ENCODE measurements around the gene HMCN1.
A peak's percentile ranks its signal among the peaks of the same experiment; 100 is the strongest.
"Not testable (repeated sequence)": the region's sequence is repeated elsewhere in the genome, so short reads cannot be mapped to it uniquely, and the experiment has no call there.

HMCN1 gene

DNA sequence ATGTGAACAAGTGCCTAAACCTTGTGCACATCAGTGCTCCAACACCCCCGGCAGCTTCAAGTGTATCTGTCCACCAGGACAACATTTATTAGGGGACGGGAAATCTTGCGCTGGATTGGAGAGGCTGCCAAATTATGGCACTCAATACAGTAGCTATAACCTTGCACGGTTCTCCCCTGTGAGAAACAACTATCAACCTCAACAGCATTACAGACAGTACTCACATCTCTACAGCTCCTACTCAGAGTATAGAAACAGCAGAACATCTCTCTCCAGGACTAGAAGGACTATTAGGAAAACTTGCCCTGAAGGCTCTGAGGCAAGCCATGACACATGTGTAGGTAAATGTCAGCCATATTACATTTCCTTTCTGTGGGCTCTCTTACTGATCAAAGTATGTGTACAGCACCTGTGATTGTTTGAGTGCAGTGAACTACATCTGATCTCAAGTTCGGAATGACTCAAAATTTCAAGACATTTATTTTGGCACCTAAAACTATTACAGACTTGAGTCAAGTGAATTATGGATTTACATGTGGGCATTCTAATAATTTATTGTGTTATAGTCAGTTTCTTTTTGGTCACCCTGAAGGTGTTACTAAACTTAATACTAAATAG lies 444.3 kb downstream of the HMCN1 start:
- no peak for DNase-seq (ENCODE audit: low read depth)
- no peak for TF ChIP-seq CTCF (conservative IDR thresholded peaks at IDR 0.05; ENCODE audit: low read length)
- H3K4me3 ChIP-seq (ENCODE audit: low read length): no peak overlapping the region; the same call in 1 of the 2 replicates

DNA sequence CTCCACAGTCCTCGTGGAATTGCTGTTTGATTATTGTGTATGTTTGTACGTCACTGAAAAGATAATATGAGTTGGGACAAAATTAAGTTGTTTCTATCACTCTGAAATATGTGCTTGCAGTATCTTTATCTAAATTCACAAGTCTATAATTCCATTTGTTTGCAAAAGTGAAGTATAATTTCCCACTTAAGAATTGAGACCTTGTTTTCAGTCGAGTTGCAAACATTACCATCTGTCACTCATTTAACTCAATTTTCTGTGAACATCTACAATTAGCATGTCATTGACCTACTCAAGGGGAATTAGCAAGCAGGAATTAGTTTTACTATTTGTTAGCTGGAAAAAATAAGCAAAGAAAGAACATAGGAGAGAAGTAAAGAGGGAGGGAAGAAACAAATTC lies 445.0 kb downstream of the HMCN1 start:
- TF ChIP-seq CTCF (conservative IDR thresholded peaks at IDR 0.05; ENCODE audit: low read length): no peak
- DNase-seq (ENCODE audit: low read depth): no peak
- H3K4me3 ChIP-seq (ENCODE audit: low read length): peak overlapping the region; percentile 3; the same call in 1 of the 2 replicates

DNA sequence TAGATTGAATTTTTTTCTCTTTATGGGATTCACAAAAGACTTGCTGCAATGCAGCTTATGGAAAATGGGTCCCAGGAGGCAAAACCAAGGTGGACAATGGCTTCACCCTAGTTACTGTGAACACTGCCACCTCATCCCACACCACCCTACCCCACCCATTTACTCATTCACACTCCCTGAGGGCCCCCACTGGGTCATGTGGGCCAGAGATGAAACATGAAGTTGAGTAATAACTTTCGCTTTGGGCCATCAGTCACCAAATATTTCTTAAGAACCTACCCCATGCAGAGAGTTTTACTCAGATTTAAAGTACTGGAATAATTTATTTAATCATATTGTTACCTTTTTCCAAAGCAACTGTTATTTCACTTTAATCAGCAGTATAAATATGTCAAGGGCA lies 449.0 kb downstream of the HMCN1 start:
- no peak for TF ChIP-seq CTCF (conservative IDR thresholded peaks at IDR 0.05; ENCODE audit: low read length)
- DNase-seq (ENCODE audit: low read depth): peak; percentile 84
- no peak overlapping the region for H3K4me3 ChIP-seq (ENCODE audit: low read length)

DNA sequence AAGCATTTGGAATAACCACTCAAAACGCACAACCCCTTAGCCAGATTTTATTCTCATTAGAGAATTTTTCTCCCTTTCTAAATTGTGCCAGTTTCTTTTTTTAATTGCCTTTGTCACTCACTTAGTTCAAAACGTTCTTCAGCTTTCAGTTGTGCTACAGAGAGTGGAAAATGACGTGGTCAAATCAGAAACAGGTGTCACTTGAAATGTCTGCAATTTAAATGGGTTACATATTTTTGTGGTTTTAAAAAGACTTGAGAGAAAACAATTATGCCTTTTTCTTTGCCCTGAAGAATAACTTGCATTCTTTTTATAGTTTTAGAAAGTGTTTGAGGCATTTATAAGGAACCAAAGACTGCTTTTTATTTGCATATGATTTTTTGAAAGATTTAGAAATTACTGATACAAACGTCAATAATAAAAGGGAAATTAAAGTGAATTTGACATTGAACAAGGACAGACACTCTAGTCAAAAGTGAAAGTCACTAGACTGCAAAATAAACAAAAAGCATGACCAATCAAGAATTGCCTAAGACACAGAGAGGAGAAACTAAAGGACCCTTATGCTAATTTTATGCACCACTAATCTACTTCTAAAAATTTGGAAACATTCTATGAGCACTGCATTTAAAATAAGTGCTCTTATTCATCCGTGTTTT lies 449.9 kb downstream of the HMCN1 start:
- peak; percentile 87 for DNase-seq (ENCODE audit: low read depth)
- no peak for TF ChIP-seq CTCF (conservative IDR thresholded peaks at IDR 0.05; ENCODE audit: low read length)
- H3K4me3 ChIP-seq (ENCODE audit: low read length): peak overlapping the region; percentile 29

DNA sequence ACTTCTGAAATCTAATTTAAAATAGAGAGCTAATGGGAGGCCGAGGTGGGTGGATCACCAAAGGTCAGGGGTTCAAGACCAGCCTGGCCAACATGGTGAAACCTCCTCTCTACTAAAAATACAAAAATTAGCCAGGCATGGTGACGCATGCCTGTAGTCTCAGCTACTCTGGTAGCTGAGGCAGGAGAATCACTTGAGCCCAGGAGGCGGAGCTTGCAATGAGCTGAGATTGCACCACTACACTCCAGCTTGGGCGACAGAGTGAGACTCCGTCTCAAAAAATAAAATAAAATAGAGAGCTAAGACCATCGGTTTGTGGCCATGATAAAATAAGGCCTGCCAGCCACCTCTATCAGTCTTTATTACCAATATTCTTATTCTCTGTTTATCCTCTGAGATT lies 452.1 kb downstream of the HMCN1 start:
- DNase-seq (ENCODE audit: low read depth); H3K4me3 ChIP-seq (ENCODE audit: low read length): not testable (repeated sequence)

- no peak for TF ChIP-seq CTCF (conservative IDR thresholded peaks at IDR 0.05; ENCODE audit: low read length)
- no peak overlapping the region for H3K4me3 ChIP-seq (ENCODE audit: low read length)
- DNase-seq (ENCODE audit: low read depth): no peak
Observed at GRCh38 chr1:186187601-186188000, 453.4 kb downstream of the HMCN1 start.

DNA sequence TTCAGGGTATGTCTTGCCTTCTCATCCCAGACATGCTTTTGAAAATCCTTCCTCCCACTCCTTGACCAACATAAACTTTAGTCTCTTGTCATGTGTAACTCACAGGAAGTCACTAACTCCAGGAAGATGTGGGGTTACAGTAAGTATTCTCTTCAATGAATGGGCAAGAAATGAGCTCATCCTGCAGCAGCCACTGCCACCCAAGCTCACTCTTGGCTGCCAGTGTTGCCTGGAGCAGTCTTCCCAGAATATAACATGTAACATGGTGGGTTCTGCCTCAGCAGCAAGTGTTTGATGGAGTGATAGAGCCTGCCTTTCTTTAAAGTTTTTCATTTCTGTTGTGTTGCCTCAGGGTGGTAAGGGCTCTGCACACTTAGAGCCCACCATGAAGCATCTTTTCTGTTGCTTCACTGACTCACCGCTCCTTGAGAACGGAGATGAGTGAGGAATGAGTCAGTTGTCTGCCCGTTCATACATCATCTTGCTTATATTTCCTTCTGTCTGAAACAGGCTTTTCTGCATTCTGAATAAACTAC lies 453.9 kb downstream of the HMCN1 start:
- H3K4me3 ChIP-seq (ENCODE audit: low read length): no peak overlapping the region
- TF ChIP-seq CTCF (conservative IDR thresholded peaks at IDR 0.05; ENCODE audit: low read length): no peak
- peak; percentile 77 for DNase-seq (ENCODE audit: low read depth)
